Nephron (organoid): Measurements from ENCODE around the gene ZIC3.
A peak's percentile ranks its signal among the peaks of the same experiment; 100 is the strongest.
"Not testable (repeated sequence)": the region's sequence is repeated elsewhere in the genome, so short reads cannot be mapped to it uniquely, and the experiment has no call there.

Experiments used
- H3K27ac Mint-ChIP-seq, 3 experiments: 2 replicates each; pipeline ENCODE4 v1.8.0; 2020; ENCODE audit warnings: mixed read lengths in 3 of 3, mild to moderate bottlenecking in 2 of 3, moderate library complexity in 1 of 3
- H3K27me3 Mint-ChIP-seq: 2 replicates; pipeline ENCODE4 v1.8.0; 2021; ENCODE audit warnings: low read depth, mild to moderate bottlenecking, moderate library complexity, mixed read lengths
- H3K36me3 Mint-ChIP-seq: 2 replicates; pipeline ENCODE4 v1.8.0; 2020; ENCODE audit warnings: low read depth, mixed read lengths
- H3K4me1 Mint-ChIP-seq: 2 replicates; pipeline ENCODE4 v1.8.0; 2020; ENCODE audit warnings: mixed read lengths
- H3K4me3 Mint-ChIP-seq, 3 experiments: 2 replicates each; pipeline ENCODE4 v1.8.0; 2020; ENCODE audit warnings: mild to moderate bottlenecking in 3 of 3, mixed read lengths in 3 of 3, moderate library complexity in 2 of 3
- H3K9me3 Mint-ChIP-seq: 2 replicates; pipeline ENCODE4 v1.8.0; 2020; ENCODE audit warnings: mixed read lengths
- TF ChIP-seq, protein P1 (sequence below), 3 experiments: fragments of 200-600 bp; sonication (generic); IDR thresholded peaks; one replicate each; pipeline ENCODE4 v1.5.0; 2021; ENCODE audit warnings: antibody characterized with exemption in 3 of 3; ENCODE audit not compliant: unreplicated experiment in 3 of 3

ZIC3 gene

DNA sequence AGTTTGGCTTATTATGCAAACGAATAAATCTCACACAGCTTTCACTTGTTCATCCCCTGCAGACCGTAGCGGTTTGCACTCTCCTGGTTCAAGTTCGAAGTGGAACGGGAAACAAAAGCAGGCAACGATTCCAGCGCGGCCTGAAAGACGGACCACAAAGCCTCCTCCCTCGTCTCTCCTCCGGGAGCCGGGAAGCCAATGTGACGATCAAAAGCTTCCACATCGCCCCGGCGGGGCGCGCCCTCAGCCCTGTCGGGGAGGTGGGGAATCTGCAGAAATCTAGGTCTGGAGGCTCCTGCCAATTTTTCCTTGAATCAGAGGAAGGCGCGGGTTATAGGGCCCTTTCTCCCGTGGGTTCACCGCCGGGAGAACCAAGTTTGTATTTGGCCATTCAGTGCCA is 16.9 kb upstream of the ZIC3 start:
- Mint-ChIP-seq H3K9me3 (peaks cover 22% of the 10 kb centered on the region), H3K27me3 (peaks cover 89% of the 10 kb centered on the region), H3K27ac (no peak overlapping the region), H3K36me3 (no peaks in the 10 kb centered on the region), H3K4me1 (peaks cover 5% of the 10 kb centered on the region), H3K4me3 (no peak overlapping the region)
- TF ChIP-seq, protein P1, sequence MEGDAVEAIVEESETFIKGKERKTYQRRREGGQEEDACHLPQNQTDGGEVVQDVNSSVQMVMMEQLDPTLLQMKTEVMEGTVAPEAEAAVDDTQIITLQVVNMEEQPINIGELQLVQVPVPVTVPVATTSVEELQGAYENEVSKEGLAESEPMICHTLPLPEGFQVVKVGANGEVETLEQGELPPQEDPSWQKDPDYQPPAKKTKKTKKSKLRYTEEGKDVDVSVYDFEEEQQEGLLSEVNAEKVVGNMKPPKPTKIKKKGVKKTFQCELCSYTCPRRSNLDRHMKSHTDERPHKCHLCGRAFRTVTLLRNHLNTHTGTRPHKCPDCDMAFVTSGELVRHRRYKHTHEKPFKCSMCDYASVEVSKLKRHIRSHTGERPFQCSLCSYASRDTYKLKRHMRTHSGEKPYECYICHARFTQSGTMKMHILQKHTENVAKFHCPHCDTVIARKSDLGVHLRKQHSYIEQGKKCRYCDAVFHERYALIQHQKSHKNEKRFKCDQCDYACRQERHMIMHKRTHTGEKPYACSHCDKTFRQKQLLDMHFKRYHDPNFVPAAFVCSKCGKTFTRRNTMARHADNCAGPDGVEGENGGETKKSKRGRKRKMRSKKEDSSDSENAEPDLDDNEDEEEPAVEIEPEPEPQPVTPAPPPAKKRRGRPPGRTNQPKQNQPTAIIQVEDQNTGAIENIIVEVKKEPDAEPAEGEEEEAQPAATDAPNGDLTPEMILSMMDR (IDR thresholded peaks at IDR 0.05; ENCODE audit: unreplicated experiment in 3 of 3), result no peak

GRCh38 chrX:137549851-137550664 is 15.9 kb upstream of the ZIC3 start:
- Mint-ChIP-seq H3K4me1 (peaks cover 5% of the 10 kb centered on the region), H3K4me3 (peak overlapping the region; percentile 59 to 70 (median 62)), H3K36me3 (no peaks in the 10 kb centered on the region), H3K27me3 (peaks cover 89% of the 10 kb centered on the region), H3K27ac (no peak overlapping the region), H3K9me3 (peaks cover 18% of the 10 kb centered on the region)
- TF ChIP-seq, protein P1 (IDR thresholded peaks at IDR 0.05; ENCODE audit: unreplicated experiment in 3 of 3), result no peak

- Mint-ChIP-seq H3K36me3 (no peaks in the 10 kb centered on the region), H3K4me3 (peak overlapping the region; percentile 59 to 70 (median 62)), H3K27me3 (peaks cover 89% of the 10 kb centered on the region), H3K9me3 (peaks cover 17% of the 10 kb centered on the region), H3K4me1 (peaks cover 5% of the 10 kb centered on the region), H3K27ac (no peak overlapping the region)
- TF ChIP-seq, protein P1 (IDR thresholded peaks at IDR 0.05; ENCODE audit: unreplicated experiment in 3 of 3), result no peak
These were observed 15.2 kb upstream of the ZIC3 start for GRCh38 chrX:137550665-137551261.

DNA sequence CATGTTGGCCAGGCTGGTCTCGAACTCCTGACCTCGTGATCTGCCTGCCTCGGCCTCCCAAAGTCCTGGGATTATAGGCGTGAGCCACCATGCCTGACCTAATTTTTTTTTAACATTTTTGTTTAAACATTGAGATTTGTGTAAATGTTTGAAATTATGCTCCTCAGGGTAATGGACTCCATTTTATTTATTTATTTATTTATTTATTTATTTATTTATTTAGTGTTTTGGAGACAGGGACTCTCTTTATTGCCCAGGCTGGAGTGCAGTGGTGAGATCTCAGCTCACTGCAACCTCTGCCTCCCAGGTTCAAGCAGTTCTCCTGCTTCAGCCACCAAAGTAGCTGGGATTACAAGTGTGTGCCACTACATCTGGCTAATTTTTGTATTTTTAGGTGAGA is 13.8 kb upstream of the ZIC3 start:
- peaks cover 10% of the 10 kb centered on the region for H3K9me3 Mint-ChIP-seq
- H3K27me3 Mint-ChIP-seq, result peaks cover 88% of the 10 kb centered on the region
- H3K4me3 Mint-ChIP-seq, H3K4me1 Mint-ChIP-seq, H3K27ac Mint-ChIP-seq, H3K36me3 Mint-ChIP-seq: not testable (repeated sequence)

DNA sequence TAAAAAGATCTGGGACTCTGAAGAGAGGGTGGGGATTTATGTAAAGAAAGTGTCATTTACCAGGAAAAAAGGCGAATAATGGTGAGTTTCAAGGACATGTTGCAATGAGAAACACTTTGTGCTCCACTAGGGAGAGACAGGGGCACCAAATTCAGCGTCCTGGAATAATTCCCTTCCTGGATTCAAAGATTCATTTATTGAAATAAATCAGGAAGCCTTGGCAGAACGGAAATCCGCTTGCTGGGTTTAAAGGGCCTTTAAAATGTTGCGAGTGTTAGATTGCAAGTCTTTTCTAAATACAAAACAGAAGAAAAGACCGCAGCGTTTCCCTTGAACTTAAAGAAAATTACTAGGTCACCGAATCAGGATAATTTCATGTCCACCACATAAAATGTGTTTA is 3.8 kb upstream of the ZIC3 start:
- Mint-ChIP-seq H3K4me1 (peaks cover 3% of the 10 kb centered on the region), H3K4me3 (peak overlapping the region in 2 of 3 experiments; percentile 12 to 48), H3K36me3 (no peaks in the 10 kb centered on the region), H3K27me3 (peaks cover 91% of the 10 kb centered on the region), H3K27ac (no peak overlapping the region), H3K9me3 (peaks cover 9% of the 10 kb centered on the region)
- TF ChIP-seq, protein P1 (IDR thresholded peaks at IDR 0.05; ENCODE audit: unreplicated experiment in 3 of 3), result no peak

DNA sequence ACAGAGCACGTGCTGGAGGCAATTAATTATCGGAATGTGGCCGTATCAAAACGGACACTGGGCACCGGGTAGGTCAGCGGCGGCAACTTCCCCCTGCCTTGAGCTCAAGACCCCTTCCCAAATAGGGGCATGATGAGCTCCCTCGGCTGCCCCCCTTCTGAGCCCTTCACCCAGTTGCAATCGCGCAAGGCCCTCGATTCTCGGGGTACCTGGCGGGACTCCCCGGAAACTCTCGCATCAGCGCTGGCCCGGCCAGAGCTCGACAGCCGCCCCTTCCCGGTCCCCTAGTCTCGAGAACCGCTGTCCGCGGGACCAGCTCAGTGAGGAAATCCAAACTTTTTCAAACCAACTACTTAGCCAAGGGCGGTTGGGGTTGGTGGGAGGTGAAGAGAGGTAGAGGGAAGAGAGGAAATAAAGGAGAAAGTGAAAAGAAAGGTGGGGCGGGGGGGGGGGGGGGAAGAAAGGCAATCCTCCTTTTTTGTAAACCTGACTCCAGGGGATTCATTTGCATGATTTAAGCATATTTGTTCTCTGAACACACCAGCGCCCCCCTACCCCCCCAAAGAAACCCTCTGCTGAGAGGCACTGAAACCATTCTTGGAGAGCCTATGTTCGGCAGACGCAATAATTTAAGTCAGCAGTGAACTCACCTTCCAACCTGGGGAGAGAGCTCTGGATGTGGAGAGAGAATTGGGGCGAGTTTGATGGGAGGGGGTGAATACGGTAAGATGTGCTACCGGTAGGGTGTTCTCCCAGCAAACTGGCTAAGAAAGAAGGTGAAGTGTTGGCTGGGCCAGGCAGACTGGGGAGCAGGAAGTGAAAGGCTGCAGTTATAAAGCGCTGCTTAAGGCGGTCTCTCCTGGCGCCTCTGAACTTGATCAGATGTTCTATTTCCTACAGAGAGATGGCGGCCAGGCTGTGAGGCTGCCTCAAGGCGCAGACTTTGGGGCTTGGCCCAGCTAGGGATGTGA is 2.0 kb upstream of the ZIC3 start:
- TF ChIP-seq, protein P1 (IDR thresholded peaks at IDR 0.05; ENCODE audit: unreplicated experiment in 3 of 3), result no peak
- H3K4me1 Mint-ChIP-seq, result peaks cover 9% of the 10 kb centered on the region
- no peaks in the 10 kb centered on the region for H3K36me3 Mint-ChIP-seq
- H3K4me3 Mint-ChIP-seq, result peak overlapping the region; percentile 58 to 84 (median 66)
- H3K27ac Mint-ChIP-seq, result no peak overlapping the region
- peaks cover 13% of the 10 kb centered on the region for H3K9me3 Mint-ChIP-seq
- peaks cover 95% of the 10 kb centered on the region for H3K27me3 Mint-ChIP-seq
